C4-2B (cell line): ENCODE data around the gene FGF1.

Experiments
- ZFX ChIP-seq: fragments of 450-650 bp; IDR thresholded peaks from 2 replicates; pipeline ENCODE4 v1.6.1; 2017
- TF ChIP-seq, protein P1 (sequence below): fragments of 450-650 bp; conservative IDR thresholded peaks from 2 replicates; pipeline ENCODE4 v1.5.1; 2017; ENCODE audit warnings: mild to moderate bottlenecking

GRCh38 chr5:142668336-142668735 lies 17.6 kb downstream of the FGF1 start:
- TF ChIP-seq, protein P1, sequence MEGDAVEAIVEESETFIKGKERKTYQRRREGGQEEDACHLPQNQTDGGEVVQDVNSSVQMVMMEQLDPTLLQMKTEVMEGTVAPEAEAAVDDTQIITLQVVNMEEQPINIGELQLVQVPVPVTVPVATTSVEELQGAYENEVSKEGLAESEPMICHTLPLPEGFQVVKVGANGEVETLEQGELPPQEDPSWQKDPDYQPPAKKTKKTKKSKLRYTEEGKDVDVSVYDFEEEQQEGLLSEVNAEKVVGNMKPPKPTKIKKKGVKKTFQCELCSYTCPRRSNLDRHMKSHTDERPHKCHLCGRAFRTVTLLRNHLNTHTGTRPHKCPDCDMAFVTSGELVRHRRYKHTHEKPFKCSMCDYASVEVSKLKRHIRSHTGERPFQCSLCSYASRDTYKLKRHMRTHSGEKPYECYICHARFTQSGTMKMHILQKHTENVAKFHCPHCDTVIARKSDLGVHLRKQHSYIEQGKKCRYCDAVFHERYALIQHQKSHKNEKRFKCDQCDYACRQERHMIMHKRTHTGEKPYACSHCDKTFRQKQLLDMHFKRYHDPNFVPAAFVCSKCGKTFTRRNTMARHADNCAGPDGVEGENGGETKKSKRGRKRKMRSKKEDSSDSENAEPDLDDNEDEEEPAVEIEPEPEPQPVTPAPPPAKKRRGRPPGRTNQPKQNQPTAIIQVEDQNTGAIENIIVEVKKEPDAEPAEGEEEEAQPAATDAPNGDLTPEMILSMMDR: no peak
- no peak for TF ChIP-seq ZFX
